GM18867 (cell line): ENCODE data around the gene DEDD.

Experiments
- ATAC-seq: cut with Tn5 transposase; IDR thresholded peaks from one replicate; pipeline ENCODE4 v1.9.1; 2021; ENCODE audit warnings: mild to moderate bottlenecking, moderate library complexity; ENCODE audit not compliant: unreplicated experiment

DEDD gene

DNA sequence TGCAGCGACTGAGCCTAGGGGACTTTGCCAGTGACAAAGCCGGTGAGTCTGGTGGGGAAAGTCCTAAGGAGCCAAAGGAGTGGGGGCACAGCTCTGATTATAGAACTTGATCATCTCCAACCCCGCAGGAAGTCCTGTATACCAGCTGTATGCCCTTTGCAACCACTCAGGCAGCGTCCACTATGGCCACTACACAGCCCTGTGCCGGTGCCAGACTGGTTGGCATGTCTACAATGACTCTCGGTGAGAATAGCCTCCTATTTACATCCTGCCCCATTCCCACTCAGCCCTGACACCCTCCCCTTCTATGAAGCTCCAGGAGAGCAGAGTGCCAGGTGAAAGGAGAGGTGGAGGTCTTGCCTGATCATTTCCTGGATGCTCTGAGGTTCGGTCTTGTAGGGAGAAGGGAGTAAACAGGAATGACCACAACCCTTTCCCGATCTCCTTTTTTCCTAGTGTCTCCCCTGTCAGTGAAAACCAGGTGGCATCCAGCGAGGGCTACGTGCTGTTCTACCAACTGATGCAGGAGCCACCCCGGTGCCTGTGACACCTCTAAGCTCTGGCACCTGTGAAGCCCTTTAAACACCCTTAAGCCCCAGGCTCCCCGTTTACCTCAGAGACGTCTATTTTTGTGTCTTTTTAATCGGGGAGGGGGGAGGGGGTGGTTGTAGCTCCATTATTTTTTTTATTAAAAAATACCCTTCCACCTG lies 32.6 kb upstream of the DEDD start:
- no peak for ATAC-seq

DNA sequence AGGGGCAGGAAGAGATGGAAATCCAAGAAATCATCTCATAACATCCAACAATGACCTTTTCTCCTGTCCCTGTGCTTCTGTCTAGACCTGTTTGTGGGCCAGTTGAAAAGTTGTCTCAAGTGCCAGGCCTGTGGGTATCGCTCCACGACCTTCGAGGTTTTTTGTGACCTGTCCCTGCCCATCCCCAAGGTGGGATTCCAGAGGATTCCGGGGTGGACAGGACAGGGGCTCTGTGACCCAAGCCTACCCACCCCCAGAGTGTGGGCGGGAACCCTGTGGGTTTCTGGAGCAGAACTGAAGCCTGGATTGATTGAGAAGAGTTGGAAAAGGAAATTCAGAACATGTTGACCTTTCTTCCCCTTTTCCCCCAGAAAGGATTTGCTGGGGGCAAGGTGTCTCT lies 31.3 kb upstream of the DEDD start:
- ATAC-seq, result no peak

DNA sequence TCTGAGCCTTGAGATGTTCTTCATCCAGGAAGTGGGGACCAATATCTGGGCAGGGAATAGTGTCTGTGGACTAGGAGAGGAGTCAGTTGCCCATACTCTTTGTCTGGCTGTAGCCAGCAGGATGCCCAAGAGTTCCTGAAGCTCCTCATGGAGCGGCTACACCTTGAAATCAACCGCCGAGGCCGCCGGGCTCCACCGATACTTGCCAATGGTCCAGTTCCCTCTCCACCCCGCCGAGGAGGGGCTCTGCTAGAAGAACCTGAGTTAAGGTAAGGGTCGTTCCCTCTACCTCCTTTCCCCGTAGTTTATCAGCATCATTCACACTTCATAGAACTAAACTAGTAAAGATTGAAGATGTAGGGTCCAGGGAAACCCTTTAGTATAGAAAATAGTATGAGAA lies 30.3 kb upstream of the DEDD start:
- ATAC-seq, result no peak

DNA sequence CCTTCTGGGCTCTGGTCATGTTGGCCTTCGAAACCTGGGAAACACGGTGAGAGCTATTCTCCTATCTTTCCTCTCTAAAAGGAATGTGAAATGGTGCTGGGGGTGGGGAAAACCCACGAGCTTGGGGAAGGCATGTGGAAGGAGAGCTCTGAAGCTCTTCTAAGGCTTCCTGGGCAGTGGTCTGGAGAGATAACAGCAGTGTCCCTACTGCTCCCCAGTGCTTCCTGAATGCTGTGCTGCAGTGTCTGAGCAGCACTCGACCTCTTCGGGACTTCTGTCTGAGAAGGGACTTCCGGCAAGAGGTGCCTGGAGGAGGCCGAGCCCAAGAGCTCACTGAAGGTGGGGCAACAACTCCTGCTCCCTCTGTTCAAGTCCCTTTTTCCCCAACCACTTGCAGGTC lies 29.6 kb upstream of the DEDD start:
- no peak for ATAC-seq

DNA sequence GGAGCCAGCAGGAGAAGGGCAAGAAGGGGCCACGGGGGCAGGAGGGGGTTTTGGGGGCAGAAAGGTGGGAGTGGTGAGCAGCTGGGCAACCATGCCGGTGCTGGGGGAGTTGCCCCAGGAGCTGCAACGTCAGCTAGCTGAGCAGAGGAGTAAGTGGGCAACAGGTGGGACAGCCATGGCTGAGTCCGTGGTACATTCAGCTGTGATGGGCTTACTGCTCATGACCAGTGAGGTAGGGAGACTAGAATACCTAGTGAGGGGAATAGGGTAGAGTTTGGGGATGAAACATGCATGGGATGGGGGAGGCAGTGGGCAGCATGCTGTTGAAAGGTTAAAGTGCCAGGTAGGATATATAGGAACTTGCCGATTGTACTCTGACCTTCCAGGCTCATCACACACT lies 29.2 kb upstream of the DEDD start:
- ATAC-seq, result no peak

DNA sequence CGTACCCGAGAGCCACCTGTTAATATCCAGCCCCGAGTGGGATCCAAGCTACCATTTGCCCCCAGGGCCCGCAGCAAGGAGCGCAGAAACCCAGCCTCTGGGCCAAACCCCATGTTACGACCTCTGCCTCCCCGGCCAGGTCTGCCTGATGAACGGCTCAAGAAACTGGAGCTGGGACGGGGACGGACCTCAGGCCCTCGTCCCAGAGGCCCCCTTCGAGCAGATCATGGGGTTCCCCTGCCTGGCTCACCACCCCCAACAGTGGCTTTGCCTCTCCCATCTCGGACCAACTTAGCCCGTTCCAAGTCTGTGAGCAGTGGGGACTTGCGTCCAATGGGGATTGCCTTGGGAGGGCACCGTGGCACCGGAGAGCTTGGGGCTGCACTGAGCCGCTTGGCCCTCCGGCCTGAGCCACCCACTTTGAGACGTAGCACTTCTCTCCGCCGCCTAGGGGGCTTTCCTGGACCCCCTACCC lies 28.2 kb upstream of the DEDD start:
- no peak for ATAC-seq

DNA sequence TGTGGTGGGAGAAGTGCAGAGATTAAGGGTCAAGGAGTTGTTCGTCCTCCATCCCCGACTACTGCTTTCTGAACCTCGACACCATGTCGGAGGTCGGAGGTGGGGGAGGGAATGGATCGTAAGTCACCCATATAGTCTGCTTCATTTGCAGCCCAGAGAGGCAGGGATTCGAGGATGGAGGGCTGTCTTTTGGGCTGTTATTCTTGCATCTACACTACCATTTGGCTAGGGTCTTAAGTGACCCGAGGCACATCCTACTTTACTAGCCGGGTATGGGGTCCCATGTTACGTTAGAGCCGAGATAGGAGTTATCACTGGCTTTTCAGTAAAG lies 27.4 kb upstream of the DEDD start:
- no peak for ATAC-seq

DNA sequence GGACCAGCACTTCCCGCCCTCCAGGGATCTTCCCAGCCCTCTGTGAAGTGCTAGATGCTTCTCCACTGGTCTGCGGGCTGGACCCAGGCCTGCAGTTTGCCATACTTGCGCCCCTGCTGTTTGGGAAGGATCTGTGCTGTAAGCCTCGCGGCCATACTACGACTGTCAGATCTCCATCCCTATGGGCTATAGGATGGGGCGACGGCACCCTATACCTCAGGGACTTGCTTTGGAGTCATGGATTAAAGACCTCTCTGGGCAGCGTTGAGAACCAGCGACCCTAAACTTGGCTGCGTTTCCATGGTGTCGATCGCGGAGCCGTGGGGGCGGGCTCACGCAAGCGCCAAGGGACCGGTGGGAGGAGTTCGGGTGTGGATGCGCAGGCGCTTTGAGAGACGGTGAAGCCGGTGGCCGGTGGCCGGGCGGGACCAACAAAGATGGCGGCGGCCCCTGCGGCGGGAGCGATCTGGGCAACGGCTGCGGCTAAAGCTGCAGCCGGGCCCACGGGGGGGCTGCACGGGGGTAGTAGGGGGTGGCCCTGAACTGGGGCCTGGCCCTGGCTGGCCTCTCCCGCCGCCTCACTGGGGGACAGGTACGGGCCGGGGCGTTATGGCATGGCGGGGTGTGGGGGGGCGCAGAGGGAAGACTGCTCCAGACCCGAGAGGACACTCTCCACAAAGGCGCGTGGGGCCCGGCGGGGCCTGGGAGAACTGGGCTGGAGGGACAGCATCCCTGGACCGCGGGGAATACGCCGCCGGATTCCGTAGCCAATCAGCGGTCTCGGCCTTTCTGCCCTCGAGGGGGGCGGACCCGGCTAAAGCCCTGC lies 26.8 kb upstream of the DEDD start, which contains the start of gene USP21:
USP21 (plus strand) TSS at position 414 of the 826 bp plus-strand sequence. CDS start 1,141 bp downstream, outside the sequence.
- peak; percentile 74 for ATAC-seq

DNA sequence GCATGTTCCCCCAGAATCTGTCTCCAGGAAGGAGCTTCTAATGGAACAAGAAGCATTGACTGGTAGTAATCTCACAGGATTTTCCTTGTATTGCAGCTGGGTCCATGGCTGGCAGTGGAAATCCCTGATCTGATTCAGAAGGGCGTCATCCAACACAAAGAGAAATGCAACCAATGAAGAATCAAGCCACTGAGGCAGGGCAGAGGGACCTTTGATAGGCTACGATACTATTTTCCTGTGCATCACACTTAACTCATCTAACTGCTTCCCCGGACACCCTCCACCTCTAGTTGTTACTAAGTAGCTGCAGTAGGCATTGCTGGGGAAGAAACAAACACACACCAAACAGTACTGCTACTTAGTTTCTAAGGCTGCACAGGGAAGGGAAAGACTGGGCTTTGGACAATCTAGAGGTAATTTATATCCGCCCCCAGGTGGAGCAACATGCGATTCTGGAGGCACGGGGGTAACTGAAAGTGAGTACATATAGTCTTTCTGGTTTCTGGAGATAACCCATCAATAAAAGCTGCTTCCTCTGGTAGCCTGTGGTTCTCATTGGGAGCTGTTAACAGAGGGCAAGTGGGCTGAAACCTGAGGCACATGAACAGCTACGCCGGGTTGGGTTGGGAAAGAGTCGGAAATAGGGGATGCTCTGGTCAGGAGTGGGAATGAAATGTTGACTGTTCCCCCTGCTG lies 26.0 kb upstream of the DEDD start:
- ATAC-seq, result peak; percentile 7

DNA sequence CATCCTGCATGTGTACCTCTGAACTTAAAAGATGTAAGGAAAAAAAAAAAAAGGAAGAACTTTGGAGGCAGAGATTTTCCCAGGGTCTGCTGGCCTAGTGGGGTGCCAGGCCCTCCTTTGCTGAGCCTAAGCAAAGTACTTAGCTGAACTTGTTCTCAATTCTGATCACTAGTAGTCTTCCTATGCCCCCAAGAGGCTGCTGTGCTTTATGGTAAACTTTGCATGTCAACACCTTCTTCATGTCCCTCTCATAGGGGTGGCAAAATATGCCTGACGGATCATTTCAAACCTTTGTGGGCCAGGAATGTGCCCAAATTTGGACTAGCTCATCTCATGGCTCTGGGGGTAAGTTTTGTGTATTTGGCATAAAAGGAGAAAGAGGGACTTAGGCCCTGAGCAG lies 25.4 kb upstream of the DEDD start:
- ATAC-seq, result no peak

DNA sequence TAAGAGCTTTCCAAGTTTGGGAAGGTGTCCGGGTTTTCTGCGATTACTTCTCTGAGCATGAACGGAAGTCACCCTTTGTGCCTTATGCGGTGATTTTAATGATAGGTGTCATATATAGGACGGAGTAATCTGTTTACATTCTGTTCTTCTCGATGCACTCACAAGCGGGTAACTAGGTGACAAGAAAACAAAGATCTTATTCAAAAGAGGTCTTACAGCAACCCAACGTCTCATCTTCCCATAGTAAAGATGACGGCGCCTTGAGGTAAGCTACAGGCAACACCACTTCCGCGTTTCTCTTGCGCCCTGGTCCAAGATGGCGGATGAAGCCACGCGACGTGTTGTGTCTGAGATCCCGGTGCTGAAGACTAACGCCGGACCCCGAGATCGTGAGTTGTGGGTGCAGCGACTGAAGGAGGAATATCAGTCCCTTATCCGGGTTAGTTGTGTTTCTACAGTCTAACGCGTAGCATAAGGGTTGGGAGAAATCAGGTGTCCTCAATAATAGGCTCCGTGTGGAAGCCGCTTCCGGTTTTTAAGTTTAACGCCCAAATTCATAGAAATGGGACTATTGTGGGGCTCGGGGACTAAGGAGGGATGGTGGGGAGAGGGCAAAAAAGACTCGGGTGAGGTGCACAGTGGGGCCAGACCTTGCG lies 21.3 kb upstream of the DEDD start, which contains the start of gene UFC1:
UFC1 (plus strand) TSS at position 297 of the 656 bp plus-strand sequence; CDS start at position 317, 20 bp downstream.
- ATAC-seq, result peak; percentile 86

DNA sequence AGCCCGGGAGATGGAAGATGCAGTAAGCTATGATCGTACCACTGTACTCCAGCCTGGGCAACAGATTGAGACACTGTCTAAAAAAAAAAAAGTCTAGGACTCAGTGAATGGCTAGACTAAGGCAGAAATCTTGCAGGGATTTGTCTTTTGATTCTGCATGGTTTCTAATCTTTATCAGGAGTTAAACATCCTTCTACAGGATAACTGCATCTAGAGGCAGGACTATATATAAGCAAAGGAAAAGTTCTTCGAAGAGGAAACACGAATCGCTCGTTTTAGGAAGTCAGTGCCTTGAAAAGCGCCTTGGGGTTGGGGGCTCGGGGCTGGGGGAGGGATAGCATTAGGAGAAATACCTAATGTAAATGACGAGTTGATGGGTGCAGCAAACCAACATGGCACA lies 20.7 kb upstream of the DEDD start:
- no peak for ATAC-seq

DNA sequence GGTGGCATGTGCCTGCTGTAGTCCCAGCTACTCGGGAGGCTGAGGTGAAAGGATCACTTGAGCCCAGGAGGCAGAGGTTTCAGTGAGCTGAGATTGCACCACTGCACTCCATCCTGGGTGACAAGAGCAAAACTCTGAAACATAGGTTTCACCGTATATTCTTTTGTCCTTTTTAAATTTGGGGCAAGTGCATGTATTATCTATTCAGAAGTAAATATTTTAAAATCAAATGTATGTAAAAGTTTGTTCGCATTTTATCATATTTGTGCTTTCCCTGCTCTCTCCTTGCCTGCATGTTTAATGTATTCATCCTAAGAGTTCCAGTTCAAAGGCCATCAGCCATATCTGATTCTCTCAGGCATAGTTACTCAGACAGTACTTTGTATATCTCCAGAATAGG lies 13.4 kb upstream of the DEDD start:
- no peak for ATAC-seq

DNA sequence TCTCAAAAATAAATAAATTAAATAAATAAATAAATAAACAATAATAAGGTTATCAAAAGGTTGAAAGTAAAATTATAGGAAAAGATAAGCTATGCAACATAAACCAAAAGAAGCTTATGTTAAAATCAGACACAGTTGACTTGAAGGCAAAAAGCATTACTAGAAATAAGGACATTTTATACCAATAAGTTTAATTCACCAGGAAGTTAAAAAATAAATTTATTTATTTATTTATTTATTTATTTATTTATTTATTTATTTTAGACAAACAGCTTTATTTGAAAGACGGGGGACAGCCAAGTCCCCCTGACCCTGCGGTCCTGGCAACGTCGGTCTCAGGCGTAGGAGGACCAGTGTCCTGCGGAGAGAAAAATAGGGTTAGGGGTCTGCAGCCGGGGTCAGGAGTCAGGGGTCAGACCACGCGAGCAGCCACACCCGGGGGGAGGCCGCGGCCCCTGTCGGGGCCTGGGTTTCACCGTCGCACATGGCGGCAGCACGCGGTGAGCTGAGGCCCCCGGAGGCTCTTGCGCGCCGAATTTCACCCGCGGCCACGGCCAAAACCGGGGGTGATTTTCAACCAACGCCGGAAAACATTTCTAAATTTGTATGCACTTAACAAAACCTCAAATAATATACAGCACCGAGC lies 8.4 kb upstream of the DEDD start:
- no peak for ATAC-seq

DNA sequence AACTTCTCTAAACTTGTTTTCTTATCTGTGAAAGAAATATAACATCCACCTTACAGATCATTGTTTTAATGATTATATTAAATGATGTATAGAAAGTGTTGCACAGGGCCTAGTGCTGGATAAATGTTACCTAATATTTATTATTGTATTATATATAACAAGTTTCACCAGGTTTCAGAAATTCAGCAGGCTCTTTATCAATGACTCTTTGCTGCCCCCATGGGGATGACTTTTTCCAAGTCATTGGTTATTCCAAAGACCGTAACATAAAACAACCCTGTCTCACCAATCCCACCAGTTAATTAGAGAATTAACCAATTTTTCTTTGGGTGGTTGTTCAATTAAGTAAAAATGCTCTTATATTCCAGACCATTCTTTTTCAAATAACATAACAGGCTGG lies 7.3 kb upstream of the DEDD start:
- ATAC-seq, result no peak

DNA sequence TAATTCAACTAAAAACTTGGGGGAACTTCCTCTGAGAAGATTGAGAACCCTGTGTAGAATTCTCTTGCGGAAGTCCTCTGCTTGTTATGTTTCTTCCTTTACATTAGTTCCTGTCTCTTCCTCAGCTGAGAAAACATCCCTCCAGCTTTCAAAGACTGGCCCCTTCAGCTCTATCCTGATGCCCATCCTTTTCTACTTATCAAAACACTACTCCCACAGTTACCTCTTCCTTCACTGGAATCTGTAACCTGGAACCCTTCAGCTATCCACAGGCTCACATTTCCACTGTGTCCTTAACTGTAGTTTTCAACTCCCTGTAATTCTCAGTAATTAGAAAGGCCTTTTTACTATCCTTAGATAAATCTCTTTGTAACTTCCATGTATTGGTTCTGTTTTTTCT lies 6.0 kb upstream of the DEDD start:
- no peak for ATAC-seq

DNA sequence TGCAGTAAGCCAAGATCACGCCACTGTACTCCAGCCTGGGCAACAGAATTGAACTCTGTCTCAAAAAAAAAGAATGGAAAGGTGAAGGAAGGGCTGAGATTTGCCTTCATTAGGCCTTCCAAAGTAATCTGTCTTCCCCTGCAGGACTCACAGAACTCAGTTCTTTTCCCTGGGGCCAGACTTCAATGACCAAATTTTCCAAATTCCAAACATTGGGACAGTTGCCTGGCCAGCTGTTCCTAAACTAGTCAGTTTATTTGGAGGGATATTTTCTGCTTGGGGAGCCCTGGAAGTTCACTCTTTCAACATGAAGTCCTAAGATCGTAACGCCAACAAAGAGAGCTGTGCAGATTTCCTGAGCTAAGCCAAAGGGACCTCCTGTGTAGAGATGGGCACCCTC lies 5.4 kb upstream of the DEDD start:
- no peak for ATAC-seq

DNA sequence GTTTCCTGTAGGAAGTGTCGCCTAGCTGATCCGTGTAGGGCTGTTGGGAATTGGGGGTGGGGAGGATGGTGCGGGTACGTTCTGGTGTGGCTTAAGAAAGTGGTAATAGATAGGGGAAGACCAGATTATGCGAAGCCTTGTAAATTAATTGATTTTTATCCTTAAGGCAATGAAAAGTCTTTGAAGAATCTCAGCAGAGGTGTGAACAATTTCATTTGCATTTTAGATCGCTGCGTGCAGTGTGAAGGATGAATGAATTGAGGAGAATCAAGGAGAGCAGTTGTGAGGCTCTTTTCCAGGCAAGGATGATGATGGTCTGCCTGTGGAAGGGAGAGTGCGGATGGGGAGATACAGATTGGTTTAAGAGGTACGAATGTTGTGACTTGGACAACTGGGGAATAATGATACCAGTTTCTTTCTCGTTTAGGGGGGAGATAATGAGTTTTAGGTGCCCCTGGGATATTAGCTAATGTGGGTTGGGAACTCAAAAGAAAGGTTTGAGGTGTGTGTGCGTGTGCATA lies 813 bp upstream of the DEDD start:
- no peak for ATAC-seq

DNA sequence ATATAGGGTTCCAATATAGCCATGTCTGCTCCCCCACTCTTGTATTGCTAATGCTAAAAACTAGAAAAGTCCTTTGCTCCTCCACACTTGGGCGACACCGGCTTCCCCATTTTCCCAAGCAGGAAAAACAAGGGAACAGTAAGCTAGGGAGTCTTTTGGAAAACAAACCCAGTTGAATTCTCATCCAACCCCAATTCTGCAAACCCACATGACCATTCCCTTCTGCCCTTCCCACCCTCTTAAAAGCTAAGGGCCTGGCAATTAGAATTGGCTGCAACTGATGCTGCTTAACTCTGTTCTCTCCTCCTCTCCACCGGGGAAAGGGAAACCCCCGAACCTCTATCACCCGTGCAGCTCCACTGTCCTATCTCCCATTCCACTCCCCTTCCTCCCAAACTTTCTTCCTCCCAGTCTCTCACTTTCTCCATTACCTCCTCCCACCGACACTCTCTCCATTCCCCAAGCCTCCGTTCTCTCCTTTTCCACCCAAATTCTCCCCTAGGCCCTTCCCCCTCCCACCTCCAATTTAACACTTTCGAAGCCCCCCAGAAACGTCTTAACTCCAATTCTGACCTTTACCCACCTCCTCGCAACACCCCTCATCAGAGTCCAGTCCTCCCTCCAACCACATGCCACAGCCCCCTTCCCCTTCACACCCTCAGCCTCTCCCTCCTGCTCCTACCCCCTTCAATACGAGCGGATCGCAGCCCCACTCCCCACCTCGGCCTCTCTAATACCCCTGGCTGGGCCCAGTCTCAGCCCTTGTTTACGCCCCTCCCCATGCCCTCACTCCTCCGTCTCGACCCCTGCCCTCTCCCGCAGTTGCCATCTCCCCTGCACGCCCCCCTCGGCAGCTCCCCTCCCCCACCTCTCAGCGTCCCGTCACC lies 701 bp downstream of the DEDD start:
- ATAC-seq, result no peak
